ENCODE results near the gene PSMB9. TPM values are rescaled to one million over a fixed set of nuclear protein-coding genes. Genes with fewer than 3 reads are reported as not detected.

The PSMB9 gene
- polyA plus RNA-seq, 4 donors = 5.7 to 7.4 (median 6.0) TPM

DNA sequence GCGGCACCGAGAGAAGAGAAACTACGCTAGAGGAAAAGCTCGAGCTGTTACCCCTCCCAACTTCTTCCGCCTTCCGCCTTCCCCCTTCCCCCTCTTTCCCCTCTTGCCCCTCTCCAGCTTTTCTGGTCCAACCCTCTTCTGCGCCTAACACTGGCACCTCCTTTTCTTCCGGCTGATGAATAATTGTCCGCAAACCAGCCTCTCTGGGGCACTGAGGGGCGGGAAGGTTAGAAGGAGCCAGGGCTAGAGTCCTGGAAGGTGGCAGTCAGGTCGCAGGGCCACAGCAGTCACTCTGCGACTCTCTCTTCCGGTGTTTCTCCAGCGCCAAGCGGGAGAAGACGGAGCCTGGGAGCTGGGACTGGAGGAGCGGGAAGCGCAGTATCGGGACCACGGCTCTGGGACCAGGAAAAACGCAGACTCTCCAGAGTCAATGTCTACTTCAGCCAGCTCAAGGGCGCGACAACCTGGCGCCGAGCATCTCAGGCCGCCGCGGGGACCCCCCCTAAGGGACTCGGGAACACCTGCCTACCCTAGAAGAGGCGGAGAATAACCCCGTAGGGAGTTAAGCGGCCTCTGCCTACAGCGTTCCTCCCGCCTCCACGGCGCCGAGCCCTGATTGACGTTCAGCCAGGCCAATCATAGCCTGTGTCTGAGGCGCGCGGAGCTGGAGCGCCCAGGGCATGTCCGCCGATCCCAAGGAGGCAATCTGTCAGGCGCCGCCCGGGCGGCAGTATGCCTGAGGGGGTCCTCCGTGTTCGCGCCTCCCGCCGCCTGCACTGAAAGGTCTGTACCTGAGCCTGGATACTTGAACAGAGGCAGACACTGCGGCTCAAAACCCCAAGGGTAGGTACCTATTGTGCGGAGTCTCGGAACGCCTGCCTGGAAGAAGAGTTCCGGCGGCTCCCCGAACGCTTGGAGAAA is 40.4 kb downstream of the PSMB9 start:
- peak; percentile 89 to 98 (median 92) for DNase-seq (ENCODE audit: low read depth in 4 of 4, low spot score in 3 of 4)

DNA sequence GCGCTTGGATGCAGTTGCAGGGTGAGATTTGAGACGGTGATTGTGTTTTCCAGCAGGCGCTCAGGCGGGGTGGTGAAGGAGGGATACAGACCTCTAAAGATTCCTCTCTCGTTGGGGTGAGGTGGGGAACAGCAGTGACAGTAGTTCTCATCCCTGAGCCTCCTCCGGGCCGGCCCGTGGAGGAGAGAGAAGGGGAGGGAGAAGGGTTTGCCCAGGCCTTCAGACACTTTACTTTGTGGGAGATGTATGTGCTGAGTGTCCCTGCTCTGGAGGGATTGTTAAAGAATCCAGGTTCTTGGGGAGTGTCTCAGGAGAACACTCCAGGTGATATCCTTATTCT is 41.0 kb downstream of the PSMB9 start:
- DNase-seq (ENCODE audit: low read depth in 4 of 4, low spot score in 3 of 4) = no peak

DNA sequence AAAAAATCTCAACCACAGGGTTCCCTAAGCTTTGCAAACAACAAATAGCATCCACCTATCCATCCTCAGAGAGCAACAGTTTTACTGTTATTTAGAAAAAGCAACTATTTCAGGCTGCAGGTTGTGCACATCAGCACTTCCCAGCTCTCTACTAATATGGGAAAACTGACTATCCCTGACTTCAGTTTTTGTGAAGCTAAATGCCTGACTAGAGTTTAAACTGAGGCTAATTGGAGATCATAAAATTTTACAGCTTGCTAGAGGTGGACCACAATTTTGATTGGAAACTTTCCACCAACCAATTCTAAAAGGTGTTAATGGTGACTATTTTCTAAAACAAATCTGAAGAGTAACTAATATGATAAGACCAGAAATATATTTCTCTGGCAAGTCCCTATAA is 50.0 kb downstream of the PSMB9 start:
- DNase-seq (ENCODE audit: low read depth in 4 of 4, low spot score in 3 of 4) = no peak

DNA sequence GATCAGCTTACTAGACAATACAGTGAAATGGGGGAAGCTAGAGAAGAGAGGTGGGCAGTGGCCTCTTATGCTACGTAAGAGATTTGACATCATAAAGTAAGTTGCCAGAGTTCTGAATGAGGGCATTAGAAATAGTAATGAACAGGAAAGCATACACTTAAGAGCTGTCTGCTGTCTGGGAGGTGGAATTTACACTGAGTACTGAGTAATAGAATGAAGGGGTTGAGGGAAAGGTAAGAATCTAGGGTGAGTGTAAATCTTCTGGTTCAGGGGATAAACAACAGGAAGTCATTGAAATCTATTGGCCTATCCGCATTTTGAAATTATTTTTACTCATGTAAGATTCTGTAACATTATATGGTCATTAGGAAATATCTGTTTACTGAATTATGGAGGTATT is 51.1 kb downstream of the PSMB9 start:
- no peak for DNase-seq (ENCODE audit: low read depth in 4 of 4, low spot score in 3 of 4)

- DNase-seq (ENCODE audit: low read depth in 4 of 4, low spot score in 3 of 4) = no peak
Observed at GRCh38 chr6:32906539-32906938, 52.5 kb downstream of the PSMB9 start.

DNA sequence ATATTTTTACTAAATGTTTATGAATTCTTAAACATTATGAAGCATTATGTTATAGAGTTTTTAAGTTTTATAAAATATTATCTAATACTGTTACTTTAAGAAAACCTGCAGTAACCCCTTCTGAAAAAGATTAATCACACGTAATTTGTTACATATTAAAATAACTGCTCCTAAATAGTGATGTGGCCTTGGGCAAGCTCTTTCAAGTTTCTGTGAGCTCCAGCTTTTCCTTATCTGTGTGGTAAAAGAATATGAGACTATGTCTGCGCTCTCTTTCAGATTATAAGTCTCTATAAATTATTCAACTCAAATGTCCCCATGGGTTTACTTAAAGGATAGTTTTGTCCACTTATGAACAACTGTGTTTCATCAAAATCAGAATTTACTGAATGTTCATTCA is 54.9 kb downstream of the PSMB9 start:
- no peak for DNase-seq (ENCODE audit: low read depth in 4 of 4, low spot score in 3 of 4)

Other genes starting within 250 kb of the PSMB9 start
- 1 to 10 TPM; 2.7 to 6.7 (median 3.6) TPM for gene HLA-DQA1, start 216.8 kb upstream of the PSMB9 start, polyA plus RNA-seq (ENCODE audit: insufficient read length in 4 of 4)
- 1 to 10 TPM; 4.4 to 8.3 (median 6.1) TPM for gene HLA-DQB1, start 187.5 kb upstream of the PSMB9 start, polyA plus RNA-seq (ENCODE audit: insufficient read length in 4 of 4)
- under 1 TPM in 2 of 4 donors, not detected in 2; 0.14 to 0.38 TPM for gene HLA-DQA2, start 112.8 kb upstream of the PSMB9 start, polyA plus RNA-seq (ENCODE audit: insufficient read length in 4 of 4)
- 1 to 10 TPM in 1 of 4 donors, under 1 TPM in 2, not detected in 1; 0.83 to 1.7 (median 0.89) TPM for gene HLA-DQB2, start 90.7 kb upstream of the PSMB9 start, polyA plus RNA-seq (ENCODE audit: insufficient read length in 4 of 4)
- gene HLA-DOB, start 37.2 kb upstream of the PSMB9 start, polyA plus RNA-seq (ENCODE audit: insufficient read length in 4 of 4) = under 1 TPM in 3 of 4 donors, not detected in 1; 0.13 to 0.19 (median 0.15) TPM
- 10 to 100 TPM; 11.9 to 14.8 (median 12.8) TPM for gene TAP2, start 15.5 kb upstream of the PSMB9 start, polyA plus RNA-seq (ENCODE audit: insufficient read length in 4 of 4)
- 10 to 100 TPM; 24.1 to 25.5 (median 24.5) TPM for gene PSMB8, start 10.1 kb upstream of the PSMB9 start, polyA plus RNA-seq (ENCODE audit: insufficient read length in 4 of 4)
- gene TAP1, start 488 bp upstream of the PSMB9 start, polyA plus RNA-seq (ENCODE audit: insufficient read length in 4 of 4) = 10 to 100 TPM in 3 of 4 donors, 1 to 10 TPM in 1; 10.0 to 12.7 (median 10.8) TPM
- gene HLA-DMB, start 86.8 kb downstream of the PSMB9 start, polyA plus RNA-seq (ENCODE audit: insufficient read length in 4 of 4) = 10 to 100 TPM; 70.0 to 77.3 (median 73.0) TPM
- gene HLA-DMA, start 98.9 kb downstream of the PSMB9 start, polyA plus RNA-seq (ENCODE audit: insufficient read length in 4 of 4) = 10 to 100 TPM; 15.9 to 19.1 (median 17.2) TPM
- gene BRD2, start 114.4 kb downstream of the PSMB9 start, polyA plus RNA-seq (ENCODE audit: insufficient read length in 4 of 4) = 100 to 1,000 TPM; 308 to 347 (median 326) TPM
- gene HLA-DOA, start 155.4 kb downstream of the PSMB9 start, polyA plus RNA-seq (ENCODE audit: insufficient read length in 4 of 4) = 1 to 10 TPM; 4.7 to 5.8 (median 5.1) TPM
- 10 to 100 TPM; 17.9 to 37.0 (median 19.2) TPM for gene HLA-DPA1, start 219.5 kb downstream of the PSMB9 start, polyA plus RNA-seq (ENCODE audit: insufficient read length in 4 of 4)
- gene HLA-DPB1, start 221.8 kb downstream of the PSMB9 start, polyA plus RNA-seq (ENCODE audit: insufficient read length in 4 of 4) = 10 to 100 TPM; 18.4 to 24.2 (median 21.3) TPM

Measured in right renal pelvis (tissue), 4 donors.